HUDEP-2 (cell line): ENCODE results near the gene LGALS8.
"Not testable (repeated sequence)": the region's sequence is repeated elsewhere in the genome, so short reads cannot be mapped to it uniquely, and the experiment has no call there.

Source experiments
- DNase-seq, 76 experiments: peaks; one replicate each; lab custom pipeline; 2025; ENCODE audit not compliant: unreplicated experiment in 76 of 76; lab: John Stamatoyannopoulos, UW

The LGALS8 gene

GRCh38 chr1:236523704-236524141 is at the start of gene LGALS8:
Gene LGALS8 (plus strand): TSS chr1:236523982. CDS start chr1:236526071, 2,089 bp downstream.
- peak in 74 of 76 experiments; percentile 12 to 87 (median 70) for DNase-seq

GRCh38 chr1:236476019-236476418 is 47.8 kb upstream of the LGALS8 start:
- DNase-seq: no peak

GRCh38 chr1:236480758-236481436 is 42.9 kb upstream of the LGALS8 start:
- no peak for DNase-seq

- no peak for DNase-seq
Measured at GRCh38 chr1:236484310-236484971, 39.3 kb upstream of the LGALS8 start.

GRCh38 chr1:236486356-236487002 is 37.3 kb upstream of the LGALS8 start:
- no peak for DNase-seq

- not testable (repeated sequence) for DNase-seq
Measured at GRCh38 chr1:236489161-236489560, 34.6 kb upstream of the LGALS8 start.

GRCh38 chr1:236489710-236490377 is 33.9 kb upstream of the LGALS8 start:
- DNase-seq: peak in 11 of 76 experiments; percentile 2 to 35 (median 10)

- peak in 1 of 76 experiments; percentile 11 for DNase-seq
Measured at GRCh38 chr1:236491469-236492136, 32.2 kb upstream of the LGALS8 start.

- DNase-seq: no peak
Measured at GRCh38 chr1:236492378-236492777, 31.4 kb upstream of the LGALS8 start.

GRCh38 chr1:236494082-236494481 is 29.7 kb upstream of the LGALS8 start:
- DNase-seq: no peak

- DNase-seq: no peak
Measured at GRCh38 chr1:236494586-236495466, 29.0 kb upstream of the LGALS8 start.

- no peak for DNase-seq
Measured at GRCh38 chr1:236495467-236496112, 28.2 kb upstream of the LGALS8 start.

GRCh38 chr1:236497908-236498307 is 25.9 kb upstream of the LGALS8 start:
- DNase-seq: no peak

- no peak for DNase-seq
Measured at GRCh38 chr1:236501093-236501492, 22.7 kb upstream of the LGALS8 start.

- no peak for DNase-seq
Measured at GRCh38 chr1:236502579-236502971, 21.2 kb upstream of the LGALS8 start.

- peak in 2 of 76 experiments; percentile 13 to 16 for DNase-seq
Measured at GRCh38 chr1:236502972-236503639, 20.7 kb upstream of the LGALS8 start.

- not testable (repeated sequence) for DNase-seq
Measured at GRCh38 chr1:236504338-236504737, 19.4 kb upstream of the LGALS8 start.

GRCh38 chr1:236507022-236507700 is 16.6 kb upstream of the LGALS8 start:
- peak in 34 of 76 experiments; percentile 1 to 72 (median 20) for DNase-seq
